Effector memory CD8-positive, alpha-beta T cell (primary cell): ENCODE data around the gene SERPINB11.
"Not testable (repeated sequence)": the region's sequence is repeated elsewhere in the genome, so short reads cannot be mapped to it uniquely, and the experiment has no call there.

Experiments used
- ATAC-seq: fragments of 150-1000 bp; cut with Tn5 transposase; replicated peaks from 2 replicates; pipeline ENCODE4 v1.10.0; 2021; ENCODE audit warnings: mild to moderate bottlenecking, moderate library complexity
- DNase-seq, 3 experiments: peaks; one replicate each; pipeline ENCODE4 v3.0.0; 2021
- H3K27ac Mint-ChIP-seq, 2 donors: one replicate each; pipeline ENCODE4 v1.8.0; 2022; ENCODE audit warnings: mild to moderate bottlenecking in 2 of 2, mixed read lengths in 2 of 2, moderate library complexity in 2 of 2
- H3K27me3 Mint-ChIP-seq, 2 donors: one replicate each; pipeline ENCODE4 v1.8.0; 2022; ENCODE audit warnings: mixed read lengths in 2 of 2
- H3K36me3 Mint-ChIP-seq: one replicate; pipeline ENCODE4 v1.8.0; 2022; ENCODE audit warnings: mild to moderate bottlenecking, moderate library complexity, mixed read lengths; ENCODE audit not compliant: insufficient read depth
- H3K4me1 Mint-ChIP-seq, 2 donors: one replicate each; pipeline ENCODE4 v1.8.0; 2022; ENCODE audit warnings: low read depth in 2 of 2, mixed read lengths in 2 of 2
- H3K4me3 Mint-ChIP-seq, 2 donors: one replicate each; pipeline ENCODE4 v1.8.0; 2022; ENCODE audit warnings: mild to moderate bottlenecking in 2 of 2, mixed read lengths in 2 of 2, moderate library complexity in 2 of 2
- H3K9me3 Mint-ChIP-seq, 2 donors: one replicate each; pipeline ENCODE4 v1.8.0; 2022; ENCODE audit warnings: mixed read lengths in 2 of 2

Gene SERPINB11

GRCh38 chr18:63752636-63753035 lies 49.9 kb downstream of the SERPINB11 start:
- ATAC-seq, result no peak
- no peak overlapping the region for H3K4me3 Mint-ChIP-seq

GRCh38 chr18:63753676-63754075 lies 50.9 kb downstream of the SERPINB11 start:
- Mint-ChIP-seq H3K9me3 (no peaks in the 10 kb centered on the region), H3K4me3 (no peak overlapping the region), H3K36me3 (no peaks in the 10 kb centered on the region), H3K4me1 (no peaks in the 10 kb centered on the region), H3K27me3 (peaks cover 0 to 10% of the 10 kb centered on the region in 2 donors), H3K27ac (no peak overlapping the region)
- ATAC-seq, result no peak
- no peak for DNase-seq

More at GRCh38 chr18:63752636-63753035, 49.9 kb downstream of the SERPINB11 start:
- Mint-ChIP-seq H3K27me3 (peaks cover 0 to 10% of the 10 kb centered on the region in 2 donors), H3K4me1 (no peaks in the 10 kb centered on the region), H3K9me3 (no peaks in the 10 kb centered on the region), H3K36me3 (no peaks in the 10 kb centered on the region), H3K27ac (no peak overlapping the region)
- no peak for DNase-seq

DNA sequence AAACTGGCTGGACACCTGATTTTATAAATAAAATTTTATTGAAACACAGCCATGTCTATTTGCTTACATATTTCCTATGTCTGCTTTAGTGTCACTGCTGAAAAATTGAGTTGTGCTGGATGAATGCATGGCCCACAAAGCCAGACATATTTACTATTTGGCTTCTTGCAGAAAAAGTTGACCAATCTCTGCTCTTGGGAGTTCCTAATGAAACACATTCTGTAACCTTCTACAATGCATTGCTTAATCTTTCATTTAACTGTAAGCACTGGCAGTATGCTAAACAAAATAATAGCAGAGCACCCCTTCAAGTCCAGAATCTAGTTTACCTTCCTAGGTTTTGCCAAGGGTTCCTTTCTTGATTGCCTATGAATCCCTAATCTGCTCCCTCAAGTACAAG lies 54.8 kb downstream of the SERPINB11 start:
- H3K4me3 Mint-ChIP-seq, result no peak overlapping the region
- peaks cover 7 to 10% of the 10 kb centered on the region in 2 donors for H3K27me3 Mint-ChIP-seq
- H3K9me3 Mint-ChIP-seq, result peaks cover 12 to 13% of the 10 kb centered on the region in 2 donors
- ATAC-seq, result no peak
- H3K27ac Mint-ChIP-seq, result no peak overlapping the region
- no peak for DNase-seq
- no peaks in the 10 kb centered on the region for H3K4me1 Mint-ChIP-seq
- no peaks in the 10 kb centered on the region for H3K36me3 Mint-ChIP-seq

DNA sequence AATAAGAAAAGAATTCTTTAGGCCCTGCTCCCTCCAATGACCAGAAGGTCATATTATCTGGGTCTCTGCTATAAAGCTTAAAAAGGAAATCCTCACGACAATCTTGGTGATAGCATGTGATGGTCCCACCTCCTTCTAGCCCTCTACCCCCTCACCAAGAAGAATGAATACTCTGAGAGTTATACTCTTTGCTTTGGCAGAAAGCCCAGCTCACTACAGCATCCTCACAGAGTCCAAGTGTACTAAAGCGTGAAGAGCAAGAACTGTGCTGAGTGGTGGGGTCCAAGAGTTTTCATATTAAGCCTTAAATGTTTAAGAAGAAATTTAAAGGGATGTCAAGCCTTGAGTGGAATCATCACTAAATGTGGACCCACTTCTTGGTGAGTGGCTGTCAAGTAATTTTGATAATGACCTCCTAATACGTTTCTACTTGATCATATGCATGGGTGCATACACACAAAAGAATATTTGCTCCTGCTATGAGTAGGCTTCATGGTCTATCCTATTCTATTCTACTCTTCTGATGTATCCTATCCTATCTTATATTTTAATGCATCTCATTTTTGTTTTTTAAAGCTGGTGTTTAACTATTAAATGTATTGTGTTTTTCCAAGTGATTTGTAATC lies 56.0 kb downstream of the SERPINB11 start:
- Mint-ChIP-seq H3K27me3 (peaks cover 6 to 7% of the 10 kb centered on the region in 2 donors), H3K36me3 (no peaks in the 10 kb centered on the region), H3K9me3 (peaks cover 12 to 13% of the 10 kb centered on the region in 2 donors), H3K4me3 (no peak overlapping the region), H3K27ac (no peak overlapping the region), H3K4me1 (no peaks in the 10 kb centered on the region)
- DNase-seq (no peak), ATAC-seq (no peak)

- H3K4me3 Mint-ChIP-seq, H3K27ac Mint-ChIP-seq, H3K4me1 Mint-ChIP-seq, H3K27me3 Mint-ChIP-seq, H3K36me3 Mint-ChIP-seq, ATAC-seq, DNase-seq: not testable (repeated sequence)
- peaks cover 12 to 13% of the 10 kb centered on the region in 2 donors for H3K9me3 Mint-ChIP-seq
These were observed 57.0 kb downstream of the SERPINB11 start for GRCh38 chr18:63759786-63760185.

GRCh38 chr18:63762518-63762917 lies 59.8 kb downstream of the SERPINB11 start:
- Mint-ChIP-seq H3K4me1 (no peaks in the 10 kb centered on the region), H3K4me3 (no peak overlapping the region), H3K9me3 (peaks cover 12 to 13% of the 10 kb centered on the region in 2 donors), H3K27ac (no peak overlapping the region), H3K36me3 (no peaks in the 10 kb centered on the region), H3K27me3 (peaks cover 5 to 7% of the 10 kb centered on the region in 2 donors)
- DNase-seq (no peak), ATAC-seq (no peak)

GRCh38 chr18:63763831-63764600 lies 61.3 kb downstream of the SERPINB11 start:
- ATAC-seq, result no peak
- Mint-ChIP-seq H3K4me3 (no peak overlapping the region), H3K36me3 (no peaks in the 10 kb centered on the region), H3K27ac (no peak overlapping the region), H3K4me1 (no peaks in the 10 kb centered on the region), H3K27me3 (peaks cover 5 to 7% of the 10 kb centered on the region in 2 donors), H3K9me3 (peaks cover 12 to 13% of the 10 kb centered on the region in 2 donors)
- DNase-seq, result no peak

- no peaks in the 10 kb centered on the region for H3K4me1 Mint-ChIP-seq
- ATAC-seq, result no peak
- H3K27me3 Mint-ChIP-seq, result peaks cover 5 to 7% of the 10 kb centered on the region in 2 donors
- H3K4me3 Mint-ChIP-seq, result no peak overlapping the region
- no peaks in the 10 kb centered on the region for H3K36me3 Mint-ChIP-seq
- DNase-seq, result no peak
- no peak overlapping the region for H3K27ac Mint-ChIP-seq
- peaks cover 0 to 2% of the 10 kb centered on the region in 2 donors for H3K9me3 Mint-ChIP-seq
These were observed 63.1 kb downstream of the SERPINB11 start for GRCh38 chr18:63765837-63766236.
